Subcutaneous preadipocyte (primary cell): ENCODE results near the gene PCDHGA7. TPM values are rescaled to one million over a fixed set of nuclear protein-coding genes. Genes with fewer than 3 reads are reported as not detected.

Experiments
- total RNA-seq: library from RNA; depleted of rRNA; stranded (reverse); fragments of >200 nt; gene quantifications from 2 replicates; pipeline ENCODE4 v1.2.3, GENCODE V29; 2012

Gene PCDHGA7
- 1.8 and 2.5 TPM in 2 replicates for total RNA-seq

GRCh38 chr5:141382469-141383294 is at the start of gene PCDHGA7:
Gene PCDHGA7 (plus strand): TSS chr5:141382742. CDS start chr5:141382900, 158 bp downstream.

DNA sequence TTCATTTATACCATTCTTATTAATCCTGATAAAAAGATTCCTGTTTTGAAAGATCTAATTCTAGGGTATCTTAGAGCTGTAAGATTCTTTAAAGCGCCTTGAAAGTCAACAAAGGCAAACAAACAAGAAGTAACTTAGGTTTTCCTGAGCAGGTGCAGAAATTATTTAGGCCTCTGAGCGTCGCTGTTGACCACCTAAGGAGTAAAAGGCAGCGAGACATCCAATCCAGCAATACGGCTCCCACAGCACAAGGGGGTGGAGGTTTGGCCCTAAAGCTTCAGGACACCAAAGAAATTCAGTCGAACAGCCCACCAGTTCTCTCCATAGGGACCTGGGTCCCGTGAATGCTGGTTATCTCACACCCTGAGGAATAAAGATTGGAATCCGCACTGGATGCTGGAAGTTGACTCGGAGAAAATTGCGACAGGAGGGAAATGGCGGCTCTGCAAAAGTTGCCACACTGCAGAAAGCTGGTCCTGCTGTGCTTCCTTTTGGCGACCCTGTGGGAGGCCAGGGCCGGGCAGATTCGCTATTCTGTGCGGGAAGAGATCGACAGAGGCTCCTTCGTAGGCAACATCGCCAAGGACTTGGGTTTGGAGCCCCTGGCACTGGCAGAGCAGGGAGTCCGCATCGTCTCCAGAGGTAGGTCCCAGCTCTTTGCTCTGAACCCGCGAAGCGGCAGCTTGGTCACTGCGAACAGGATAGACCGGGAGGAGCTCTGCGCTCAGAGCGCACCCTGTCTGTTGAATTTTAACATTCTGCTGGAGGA is 43.8 kb upstream of the PCDHGA7 start, which contains the start of gene PCDHGA2:
Gene PCDHGA2, plus strand, starts transcription at position 223 of the 769 bp plus-strand sequence.

DNA sequence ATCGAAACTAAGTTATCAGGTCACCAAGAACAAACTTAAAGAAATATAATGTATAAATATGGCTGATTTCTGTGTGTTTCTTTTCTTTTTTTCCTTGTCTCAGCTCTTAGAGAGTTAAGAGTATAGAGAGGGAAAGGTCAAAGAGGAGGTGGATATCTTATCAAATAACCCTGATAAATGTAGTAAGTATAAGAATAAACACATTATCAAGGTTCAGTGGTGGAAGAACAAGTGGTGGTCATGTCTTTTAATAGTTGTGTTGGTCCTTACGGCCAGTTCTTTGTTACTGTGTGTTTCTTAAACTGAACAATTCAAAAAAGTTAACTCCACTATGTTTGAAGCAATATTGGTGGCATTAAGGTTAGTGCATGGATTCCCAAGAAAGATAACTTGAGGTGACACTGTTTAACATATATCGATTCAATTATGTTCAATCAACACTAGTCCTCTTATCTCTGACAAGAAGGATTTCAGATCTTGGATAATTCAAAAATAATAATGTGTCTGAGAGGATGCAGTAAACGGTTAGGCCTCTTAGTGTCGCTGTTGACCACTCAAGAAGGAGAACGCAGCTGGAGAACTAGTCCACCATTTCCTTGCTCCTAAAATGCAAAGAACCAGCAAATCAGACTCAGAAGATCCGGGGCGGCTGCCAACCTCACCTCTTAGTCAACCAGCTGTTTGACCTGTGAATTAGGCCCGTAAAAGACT is 39.1 kb upstream of the PCDHGA7 start, which contains the start of gene PCDHGA3:
Gene PCDHGA3, plus strand, starts transcription at position 588 of the 711 bp plus-strand sequence. CDS start 205 bp downstream, outside the sequence.

GRCh38 chr5:141349917-141350619 is 32.5 kb upstream of the PCDHGA7 start, which contains the start of gene PCDHGB1:
Gene PCDHGB1 (plus strand): TSS chr5:141350099. CDS start chr5:141350261, 162 bp downstream.

GRCh38 chr5:141354900-141355469 is 27.6 kb upstream of the PCDHGA7 start, which contains the start of gene PCDHGA4:
Gene PCDHGA4 (plus strand): TSS chr5:141355021. CDS start chr5:141355108, 87 bp downstream.

GRCh38 chr5:141359790-141360426 is 22.6 kb upstream of the PCDHGA7 start, which contains the start of gene PCDHGB2:
Gene PCDHGB2 (plus strand): TSS chr5:141359994. CDS start chr5:141360136, 142 bp downstream.

GRCh38 chr5:141363952-141364660 is 18.4 kb upstream of the PCDHGA7 start, which contains the start of gene PCDHGA5:
Gene PCDHGA5 (plus strand): TSS chr5:141364162. CDS start chr5:141364331, 169 bp downstream.

GRCh38 chr5:141369994-141370848 is 12.3 kb upstream of the PCDHGA7 start, which contains the start of gene PCDHGB3:
Gene PCDHGB3 (plus strand): TSS chr5:141370242. CDS start chr5:141370395, 153 bp downstream.

DNA sequence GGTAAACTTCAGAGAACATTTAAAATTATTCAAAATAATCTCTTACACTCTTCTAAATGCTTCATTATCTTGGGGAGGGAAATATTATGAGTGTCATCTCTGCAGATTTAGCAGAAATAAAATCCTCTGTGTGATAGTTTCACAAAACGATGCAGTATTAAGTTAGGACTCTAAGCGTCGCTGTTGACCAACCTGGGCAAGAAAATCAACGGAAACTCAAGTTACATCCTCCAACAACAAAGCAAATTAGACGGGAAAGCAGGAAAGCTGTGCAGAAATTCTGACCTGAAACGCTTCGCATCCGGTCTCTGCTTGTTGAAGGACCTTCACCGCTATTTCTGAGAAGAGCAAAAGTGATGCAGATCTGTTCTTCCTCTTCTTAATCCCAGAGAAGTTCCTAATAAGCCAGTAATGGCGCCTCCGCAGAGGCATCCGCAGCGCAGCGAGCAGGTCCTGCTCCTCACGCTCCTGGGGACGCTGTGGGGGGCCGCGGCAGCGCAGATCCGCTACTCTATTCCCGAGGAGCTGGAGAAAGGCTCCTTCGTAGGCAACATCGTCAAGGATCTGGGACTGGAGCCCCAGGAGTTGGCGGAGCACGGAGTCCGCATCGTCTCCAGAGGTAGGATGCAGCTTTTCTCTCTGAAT is 8.7 kb upstream of the PCDHGA7 start, which contains the start of gene PCDHGA6:
Gene PCDHGA6, plus strand, starts transcription at position 219 of the 645 bp plus-strand sequence. Its CDS starts 193 bp downstream, at position 412.

GRCh38 chr5:141387557-141388311 is 5.2 kb downstream of the PCDHGA7 start, which contains the start of gene PCDHGB4:
Gene PCDHGB4 (plus strand): TSS chr5:141387698. CDS start chr5:141387885, 187 bp downstream.

DNA sequence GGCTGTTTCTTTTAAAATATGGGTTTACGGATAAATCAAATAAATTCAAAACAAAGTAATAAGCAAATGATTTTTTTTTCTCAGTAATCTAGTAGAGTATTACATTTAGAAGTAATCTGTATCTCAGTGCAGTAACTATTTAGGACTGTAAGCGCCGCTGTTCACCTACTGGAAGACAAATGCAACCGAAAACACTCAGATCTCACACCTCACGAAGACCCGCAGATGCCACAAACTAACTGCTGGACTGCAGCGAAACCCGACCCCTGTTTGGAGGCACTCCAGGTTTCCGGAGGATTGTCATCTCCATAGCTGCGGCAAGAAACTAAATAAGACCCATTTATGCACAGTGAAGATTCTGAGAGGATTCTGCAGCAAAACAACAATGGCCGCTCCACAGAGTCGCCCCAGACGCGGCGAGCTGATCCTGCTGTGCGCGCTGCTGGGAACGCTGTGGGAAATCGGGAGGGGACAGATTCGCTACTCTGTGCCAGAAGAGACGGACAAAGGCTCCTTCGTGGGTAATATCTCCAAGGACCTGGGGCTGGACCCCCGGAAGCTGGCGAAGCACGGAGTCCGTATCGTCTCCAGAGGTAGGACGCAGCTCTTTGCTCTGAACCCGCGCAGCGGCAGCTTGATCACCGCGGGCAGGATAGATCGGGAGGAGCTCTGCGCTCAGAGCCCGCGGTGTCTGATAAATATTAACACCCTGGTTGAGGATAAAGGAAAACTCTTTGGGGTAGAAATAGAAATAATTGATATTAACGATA is 10.1 kb downstream of the PCDHGA7 start, which contains the start of gene PCDHGA8:
Gene PCDHGA8, plus strand, starts transcription at position 205 of the 770 bp plus-strand sequence. Its CDS starts 181 bp downstream, at position 386.

GRCh38 chr5:141397756-141398551 is 15.4 kb downstream of the PCDHGA7 start, which contains the start of gene PCDHGB5:
Gene PCDHGB5 (plus strand): TSS chr5:141397947. CDS start chr5:141398128, 181 bp downstream.

GRCh38 chr5:141402553-141403243 is 20.2 kb downstream of the PCDHGA7 start, which contains the start of gene PCDHGA9:
Gene PCDHGA9 (plus strand): TSS chr5:141402778. CDS start chr5:141402953, 175 bp downstream.

GRCh38 chr5:141407790-141408505 is 25.4 kb downstream of the PCDHGA7 start, which contains the start of gene PCDHGB6:
Gene PCDHGB6 (plus strand): TSS chr5:141408021. CDS start chr5:141408203, 182 bp downstream.

